IMR-90 (cell line): Measurements from ENCODE around the gene MAS1. TPM values are rescaled to one million over a fixed set of nuclear protein-coding genes. Genes with fewer than 3 reads are reported as not detected.

Experiments used
- ATAC-seq: fragments of 200-7000 bp; cut with Tn5 transposase; 2 replicates; pipeline ENCODE4 v1.9.1; 2020; ENCODE audit warnings: low read depth, mild to moderate bottlenecking, moderate library complexity
- BruUV-seq: library from RNA; stranded (reverse); fragments of 400-500 nt; replicated peaks from 2 replicates; lab custom pipeline; 2021; lab: Mats Ljungman, UMichigan
- CTCF ChIA-PET: fragments of 300-600 bp; formaldehyde crosslinking; extraction: SDS; loops from one replicate; lab custom pipeline; 2021; ENCODE audit warnings: antibody characterized with exemption; lab: Yijun Ruan, JAX
- POLR2A ChIA-PET: fragments of 300-600 bp; sonication (Branson Sonifier 250); formaldehyde crosslinking; loops from one replicate; lab custom pipeline; 2022; ENCODE audit warnings: antibody characterized with exemption; ENCODE audit not compliant: unreplicated experiment; lab: Charles Lee
- DNase-seq: peaks from one replicate; pipeline ENCODE4 v3.0.0; 2013
- H2AFZ ChIP-seq: replicated peaks from 2 replicates; pipeline ENCODE3; 2013; ENCODE audit warnings: low read length, mild to moderate bottlenecking; ENCODE audit not compliant: poor library complexity
- H2AK5ac ChIP-seq: 2 replicates; pipeline ENCODE4 v1.6.1; 2013; ENCODE audit warnings: low read depth, low read length, inconsistent platforms
- H2AK9ac ChIP-seq: replicated peaks from 2 replicates; pipeline ENCODE3; 2013; ENCODE audit warnings: mild to moderate bottlenecking, low read depth, low read length, moderate library complexity; ENCODE audit not compliant: poor library complexity
- H2BK120ac ChIP-seq: 2 replicates; pipeline ENCODE4 v1.6.1; 2013; ENCODE audit warnings: low read depth, low read length, inconsistent platforms
- H2BK15ac ChIP-seq: 3 replicates; pipeline ENCODE4 v1.6.1; 2013; ENCODE audit warnings: low read depth, low read length, inconsistent platforms
- H2BK20ac ChIP-seq: 2 replicates; pipeline ENCODE4 v1.6.1; 2013; ENCODE audit warnings: low read depth, mild to moderate bottlenecking, inconsistent platforms, low read length, moderate library complexity
- H2BK5ac ChIP-seq: 2 replicates; pipeline ENCODE4 v1.6.1; 2013; ENCODE audit warnings: mild to moderate bottlenecking, low read depth, low read length, inconsistent platforms; ENCODE audit not compliant: poor library complexity, severe bottlenecking
- H3K14ac ChIP-seq: replicated peaks from 2 replicates; pipeline ENCODE4 v1.6.1; 2013; ENCODE audit warnings: low read depth, low read length, inconsistent platforms
- H3K18ac ChIP-seq: 2 replicates; pipeline ENCODE4 v1.6.1; 2013; ENCODE audit warnings: low read depth, low read length, control low read depth
- H3K23ac ChIP-seq: 2 replicates; pipeline ENCODE4 v1.6.1; 2013; ENCODE audit warnings: low read depth, low read length, inconsistent platforms
- H3K27ac ChIP-seq: 2 replicates; pipeline ENCODE4 v1.5.1; 2013; ENCODE audit warnings: mild to moderate bottlenecking, control low read depth, low read length; ENCODE audit not compliant: insufficient read depth
- H3K27me3 ChIP-seq: 2 replicates; pipeline ENCODE4 v1.6.1; 2013; ENCODE audit warnings: low read length; ENCODE audit not compliant: control insufficient read depth, insufficient read depth
- H3K36me3 ChIP-seq: 2 replicates; pipeline ENCODE4 v1.6.1; 2013; ENCODE audit warnings: low read length, mixed read lengths; ENCODE audit not compliant: control insufficient read depth, insufficient read depth
- H3K4ac ChIP-seq: 2 replicates; pipeline ENCODE4 v1.6.1; 2013; ENCODE audit warnings: low read depth, low read length, inconsistent platforms
- H3K4me1 ChIP-seq: 2 replicates; pipeline ENCODE4 v1.6.1; 2013; ENCODE audit warnings: low read length, mixed read lengths; ENCODE audit not compliant: control insufficient read depth, insufficient read depth
- H3K4me2 ChIP-seq: 2 replicates; pipeline ENCODE4 v1.6.1; 2013; ENCODE audit warnings: low read depth, mild to moderate bottlenecking, control low read depth, low read length, moderate library complexity
- H3K4me3 ChIP-seq: 2 replicates; pipeline ENCODE4 v1.5.1; 2013; ENCODE audit warnings: low read depth, mild to moderate bottlenecking, control low read depth, low read length, moderate library complexity; ENCODE audit not compliant: insufficient read depth
- H3K56ac ChIP-seq: 2 replicates; pipeline ENCODE4 v1.6.1; 2013; ENCODE audit warnings: low read length, inconsistent platforms; ENCODE audit not compliant: insufficient read depth; ENCODE audit errors: extremely low read depth
- H3K79me1 ChIP-seq, 2 experiments: 2 replicates each; pipeline ENCODE4 v1.6.1; 2013; ENCODE audit warnings: low read length in 2 of 2, inconsistent platforms in 1 of 2, low read depth in 1 of 2
- H3K9ac ChIP-seq: 2 replicates; pipeline ENCODE4 v1.6.1; 2013; ENCODE audit warnings: low read depth, low read length, control low read depth
- H3K9me1 ChIP-seq: 2 replicates; pipeline ENCODE4 v1.6.1; 2013; ENCODE audit warnings: low read length, inconsistent platforms; ENCODE audit not compliant: insufficient read depth
- H3K9me3 ChIP-seq: 2 replicates; pipeline ENCODE4 v1.6.1; 2013; ENCODE audit warnings: low read length; ENCODE audit not compliant: control insufficient read depth, insufficient read depth
- H4K20me1 ChIP-seq: 2 replicates; pipeline ENCODE4 v1.6.1; 2013; ENCODE audit warnings: low read length, inconsistent platforms; ENCODE audit not compliant: insufficient read depth
- H4K5ac ChIP-seq: 2 replicates; pipeline ENCODE4 v1.6.1; 2013; ENCODE audit warnings: mild to moderate bottlenecking, low read depth, low read length, control low read depth
- H4K8ac ChIP-seq, 2 experiments: 2 replicates each; pipeline ENCODE4 v1.6.1; 2013; ENCODE audit warnings: low read depth in 2 of 2, low read length in 2 of 2, control low read depth in 1 of 2, inconsistent platforms in 1 of 2
- H4K91ac ChIP-seq: 2 replicates; pipeline ENCODE4 v1.6.1; 2013; ENCODE audit warnings: low read depth, low read length, inconsistent platforms; ENCODE audit not compliant: insufficient read depth
- BHLHE40 ChIP-seq: fragments of 150-350 bp; IDR thresholded peaks from 2 replicates; pipeline ENCODE4 v1.6.1; 2016; ENCODE audit warnings: mild to moderate bottlenecking, low read depth, low read length
- CEBPB ChIP-seq: IDR thresholded peaks from 2 replicates; pipeline ENCODE4 v1.6.1; 2012; ENCODE audit warnings: low read depth, low read length, improper control_type of control experiment
- ELK1 ChIP-seq: fragments of 150-350 bp; IDR thresholded peaks from 2 replicates; pipeline ENCODE4 v1.6.1; 2016; ENCODE audit warnings: low read depth, mild to moderate bottlenecking, low read length, moderate library complexity, borderline replicate concordance
- FOS ChIP-seq: fragments of 150-350 bp; IDR thresholded peaks from 2 replicates; pipeline ENCODE4 v1.6.1; 2016; ENCODE audit warnings: low read depth, low read length
- MAZ ChIP-seq: IDR thresholded peaks from 2 replicates; pipeline ENCODE4 v1.6.1; 2012; ENCODE audit warnings: low read depth, mild to moderate bottlenecking, low read length, improper control_type of control experiment, moderate library complexity, borderline replicate concordance
- NFE2L2 ChIP-seq: fragments of 150-350 bp; IDR thresholded peaks from 2 replicates; pipeline ENCODE4 v1.6.1; 2016; ENCODE audit warnings: low read depth, mild to moderate bottlenecking, low read length
- RCOR1 ChIP-seq: IDR thresholded peaks from 2 replicates; pipeline ENCODE4 v1.6.1; 2012; ENCODE audit warnings: mild to moderate bottlenecking, low read length, improper control_type of control experiment; ENCODE audit not compliant: insufficient replicate concordance
- RFX5 ChIP-seq: IDR thresholded peaks from 2 replicates; pipeline ENCODE4 v1.8.0; 2012; ENCODE audit warnings: low read depth, mild to moderate bottlenecking, low read length, moderate library complexity
- SMC3 ChIP-seq: fragments of 150-350 bp; IDR thresholded peaks from 2 replicates; pipeline ENCODE4 v1.6.1; 2016; ENCODE audit warnings: low read depth, mild to moderate bottlenecking, antibody characterized with exemption, low read length, moderate library complexity
- USF2 ChIP-seq: fragments of 150-350 bp; IDR thresholded peaks from 2 replicates; pipeline ENCODE4 v1.6.1; 2017; ENCODE audit warnings: mild to moderate bottlenecking, antibody characterized with exemption, low read length, low read depth
- WGBS, 2 experiments: methylation state at CpG; one replicate each; pipeline versions ENCODE4 v1.1.5 to v1.1.7; 2013; ENCODE audit warnings: missing lambda C conversion rate in 2 of 2; ENCODE audit not compliant: insufficient read length in 1 of 2; ENCODE audit errors: extremely low coverage in 2 of 2; 5-methylcytosine and 5-hydroxymethylcytosine counted together
- dilution Hi-C: fragments of 300-500 bp; cut with HindIII; formaldehyde crosslinking; loops from one replicate; pipeline ENCODE4 v1.14.3; 2018; ENCODE audit warnings: low sequenced_read_pairs; ENCODE audit not compliant: unreplicated experiment
- in situ Hi-C: fragments of 300-500 bp; cut with MboI; formaldehyde crosslinking; loops from 3 replicates; pipeline ENCODE4 v1.14.3; 2019; ENCODE audit warnings: low sequenced_read_pairs, inconsistent platforms, mixed read lengths
- intact Hi-C: fragments of 100-400 bp; cut with micrococcal nuclease; formaldehyde crosslinking; loops from 2 replicates; pipeline ENCODE4 v1.10.0; 2022
- polyA plus RNA-seq, 3 experiments: library from polyadenylated mRNA; depleted of rRNA; stranded (reverse); fragments of >200 nt; gene quantifications; 2 replicates each; pipeline ENCODE4 v1.2.3, GENCODE V29; 2012; ENCODE audit warnings: low replicate concordance in 1 of 3
- total RNA-seq: library from RNA; depleted of rRNA; stranded (reverse); fragments of >200 nt; gene quantifications from 2 replicates; pipeline ENCODE4 v1.2.3, GENCODE V29; 2012

The MAS1 gene
- total and polyA plus RNA-seq, 2 of the 4 experiments (the other 2 are of a cell fraction) = under 0.01 TPM; not detected in 1

GRCh38 chr6:159884720-159885119 lies 6.1 kb upstream of the MAS1 start:
- H3K36me3 ChIP-seq = no peaks in the 10 kb centered on the region
- H4K8ac ChIP-seq = no peak overlapping the region
- no peak overlapping the region for H4K5ac ChIP-seq
- H2BK20ac ChIP-seq = no peak overlapping the region
- ATAC-seq = no peak
- no peak overlapping the region for H3K23ac ChIP-seq
- peaks cover 27% of the 10 kb centered on the region for H3K27me3 ChIP-seq
- ChIA-PET POLR2A (no interaction called here), CTCF (no interaction called here)
- no peak overlapping the region for H2BK120ac ChIP-seq
- no peak overlapping the region for H2AK5ac ChIP-seq
- H3K14ac ChIP-seq = no peak overlapping the region
- no peaks in the 10 kb centered on the region for H3K79me1 ChIP-seq
- no peak overlapping the region for H3K9ac ChIP-seq
- no peak overlapping the region for H3K27ac ChIP-seq
- H3K4me1 ChIP-seq = no peaks in the 10 kb centered on the region; the same call in 1 of the 2 replicates
- no peaks in the 10 kb centered on the region for H4K20me1 ChIP-seq
- TF ChIP-seq USF2 = no peak
- TF ChIP-seq CEBPB = no peak
- no peak for TF ChIP-seq RCOR1
- no peak for TF ChIP-seq RFX5
- TF ChIP-seq SMC3 = no peak
- no peak for TF ChIP-seq NFE2L2
- no peak for TF ChIP-seq BHLHE40
- no peak for TF ChIP-seq ELK1
- TF ChIP-seq FOS = no peak
- no peak for TF ChIP-seq MAZ
- no peak for DNase-seq
- no peak overlapping the region for H3K18ac ChIP-seq
- no peak overlapping the region for H2BK15ac ChIP-seq
- no peak overlapping the region for H2AK9ac ChIP-seq
- intact Hi-C loops (no loop called here), in situ Hi-C loops (no loop called here), dilution Hi-C loops (no loop called here)
- no peak overlapping the region for H3K4me3 ChIP-seq
- H3K56ac ChIP-seq = no peak overlapping the region
- H3K4me2 ChIP-seq = no peak overlapping the region
- 0 out of 2 replicates have a peak, but pooled peaks cover 2% of the 10 kb centered on the region for H3K9me3 ChIP-seq
- no peaks in the 10 kb centered on the region for H3K9me1 ChIP-seq
- no peak overlapping the region for H2BK5ac ChIP-seq
- BruUV-seq = no TSS peak
- no CpG with 5 or more reads among the region's 4 CpGs for WGBS, 2 experiments
- H3K4ac ChIP-seq = no peak overlapping the region
- H2AFZ ChIP-seq = no peak overlapping the region
- no peak overlapping the region for H4K91ac ChIP-seq
